ENCODE results near the gene CDH4.

Gene CDH4

DNA sequence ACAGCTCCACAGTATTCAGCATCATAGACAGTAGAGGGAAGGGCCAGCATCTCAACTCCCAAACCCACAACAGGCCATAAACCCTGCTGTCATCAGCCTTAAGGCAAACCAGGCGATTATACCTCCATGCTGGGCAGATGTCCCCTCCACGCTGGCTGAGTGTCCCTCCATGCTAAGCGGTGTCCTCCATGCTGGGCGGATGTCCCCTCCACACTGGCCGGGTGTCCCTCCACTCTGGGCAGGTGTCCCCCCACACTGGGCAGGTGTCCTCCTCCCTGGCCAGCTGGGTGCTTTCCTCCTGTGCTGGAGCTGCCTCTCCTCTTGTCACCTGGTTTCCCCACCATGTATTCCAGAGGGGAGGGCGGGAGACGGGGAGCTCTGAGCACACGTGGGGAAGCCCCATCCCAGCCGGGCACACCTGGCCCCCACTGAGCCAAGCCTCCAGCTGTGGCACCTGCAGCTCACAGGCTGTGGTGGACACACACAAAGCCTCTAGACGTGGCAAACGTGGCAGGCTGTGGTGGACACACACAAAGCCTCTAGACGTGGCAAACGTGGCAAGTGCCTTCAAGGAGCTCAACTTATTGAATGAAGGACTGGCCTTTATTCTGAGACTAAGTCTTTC lies 616.5 kb downstream of the CDH4 start:
- no peaks in the 10 kb centered on the region for H3K36me3 Mint-ChIP-seq
- H3K9me3 Mint-ChIP-seq = peaks cover 8% of the 10 kb centered on the region
- no peaks in the 10 kb centered on the region for H3K4me1 Mint-ChIP-seq
- no peak overlapping the region for H3K4me3 Mint-ChIP-seq
- no peak for DNase-seq (ENCODE audit: low spot score in 2 of 2)
- no peak for ATAC-seq
- no peak overlapping the region for H3K27ac Mint-ChIP-seq

DNA sequence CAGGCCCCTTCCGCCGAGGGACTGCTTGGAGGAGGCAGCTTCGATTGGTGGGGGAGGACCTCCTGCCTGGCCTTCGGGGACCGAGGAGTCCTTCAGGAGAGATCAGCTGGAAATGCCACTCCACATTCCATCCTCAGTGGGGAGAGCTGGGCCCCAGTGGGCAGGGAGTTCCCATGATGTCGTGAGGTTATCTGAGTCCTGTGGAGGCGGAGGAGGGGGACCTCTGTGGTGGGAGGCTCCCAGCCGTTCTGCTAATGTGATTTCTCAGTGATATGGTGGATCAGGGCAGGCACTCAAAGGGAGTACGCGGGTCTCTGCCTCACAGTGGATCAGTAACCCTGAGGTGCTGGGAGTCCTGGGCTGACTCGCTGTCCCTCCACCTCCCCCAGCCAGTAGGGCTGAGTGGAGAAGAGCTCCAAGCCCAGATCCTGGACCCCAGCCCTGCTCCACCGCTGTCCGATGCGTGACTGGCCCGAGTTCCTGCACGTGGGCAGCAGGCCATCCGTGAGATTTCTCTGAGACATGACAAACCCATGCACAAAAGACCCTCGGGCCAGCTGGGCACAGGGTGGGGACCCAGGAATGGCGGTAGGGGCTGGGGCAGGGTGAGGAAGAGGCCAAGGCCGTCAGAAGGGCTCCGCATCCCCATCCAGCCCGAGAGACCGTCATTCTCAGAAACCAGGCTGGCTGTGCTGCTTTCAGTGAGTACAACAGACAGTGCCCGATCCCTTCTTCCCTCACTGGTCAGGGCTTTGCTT lies 617.9 kb downstream of the CDH4 start:
- H3K4me3 Mint-ChIP-seq = no peak overlapping the region
- H3K36me3 Mint-ChIP-seq = no peaks in the 10 kb centered on the region
- DNase-seq (ENCODE audit: low spot score in 2 of 2) (no peak), ATAC-seq (no peak)
- peaks cover 8% of the 10 kb centered on the region for H3K9me3 Mint-ChIP-seq
- no peak overlapping the region for H3K27ac Mint-ChIP-seq
- H3K4me1 Mint-ChIP-seq = no peaks in the 10 kb centered on the region

DNA sequence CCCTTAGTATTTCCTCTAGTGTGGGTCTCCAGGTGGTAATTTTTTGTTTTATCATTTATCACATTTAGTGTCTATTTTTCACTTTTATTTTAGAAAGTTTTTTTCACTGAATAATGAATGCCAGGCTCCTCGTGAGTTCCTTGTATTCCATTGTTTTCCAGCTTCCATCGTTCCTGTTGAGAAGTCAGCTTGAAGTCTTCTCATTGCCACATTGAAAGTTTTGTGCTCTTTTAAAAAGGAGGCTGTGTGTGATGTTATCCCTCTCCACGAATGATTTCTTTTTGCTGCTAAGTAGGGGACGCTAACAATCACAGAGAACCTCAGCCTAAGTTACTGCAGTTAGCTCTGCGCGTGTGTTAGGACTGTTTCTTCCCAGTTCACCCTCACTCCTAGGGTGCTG lies 619.1 kb downstream of the CDH4 start:
- ATAC-seq (no peak), DNase-seq (ENCODE audit: low spot score in 2 of 2) (no peak)
- H3K4me3 Mint-ChIP-seq = no peak overlapping the region
- no peaks in the 10 kb centered on the region for H3K9me3 Mint-ChIP-seq
- H3K36me3 Mint-ChIP-seq = no peaks in the 10 kb centered on the region
- no peak overlapping the region for H3K27ac Mint-ChIP-seq
- H3K4me1 Mint-ChIP-seq = no peaks in the 10 kb centered on the region

DNA sequence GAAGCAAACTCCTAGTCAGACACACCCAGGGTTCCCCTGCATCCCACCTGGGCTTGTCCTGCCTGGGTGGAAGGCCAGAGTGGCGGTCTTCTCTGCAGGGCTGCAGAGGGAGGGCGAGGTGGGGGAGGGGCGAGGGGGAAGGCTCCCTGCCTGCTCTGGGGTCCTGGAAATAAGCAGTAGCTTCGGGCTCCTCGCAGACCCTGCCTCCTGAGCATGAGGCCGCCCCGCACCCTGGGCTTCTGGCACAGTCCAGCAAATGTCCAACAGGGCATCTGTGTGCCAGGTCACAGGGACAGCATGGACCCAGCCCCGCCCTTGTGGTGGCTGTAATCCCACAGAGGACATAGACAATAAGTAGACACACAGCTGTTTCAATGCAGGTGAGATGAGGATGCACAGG lies 619.9 kb downstream of the CDH4 start:
- H3K27ac Mint-ChIP-seq = no peak overlapping the region

DNA sequence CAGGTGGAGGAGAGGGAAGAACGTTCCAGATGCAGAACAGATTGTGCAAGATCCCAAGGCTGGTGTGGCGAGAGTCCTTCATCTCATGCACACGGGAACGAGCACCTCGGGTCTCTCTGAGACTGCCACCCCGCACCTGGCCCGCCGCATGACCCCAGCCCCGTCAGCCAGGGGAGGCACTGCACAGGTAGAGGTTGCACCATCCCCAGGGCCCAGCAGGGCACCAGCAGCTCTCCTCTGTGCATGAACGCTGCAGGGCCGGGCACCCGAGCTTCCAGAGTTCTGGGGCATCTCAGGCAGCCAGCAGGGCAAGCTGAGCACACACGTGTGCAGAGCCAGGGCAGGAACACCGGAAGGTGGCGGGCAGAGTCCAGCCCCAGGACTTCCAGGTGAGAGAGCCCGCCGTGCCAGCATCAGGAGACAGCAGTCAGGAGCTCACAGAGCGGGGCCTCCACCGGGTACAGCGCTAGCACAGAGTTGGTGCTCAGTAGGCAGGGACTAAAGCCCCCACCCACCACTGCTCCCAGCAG lies 620.4 kb downstream of the CDH4 start:
- Mint-ChIP-seq H3K9me3 (no peaks in the 10 kb centered on the region), H3K4me3 (no peak overlapping the region), H3K4me1 (no peaks in the 10 kb centered on the region), H3K36me3 (no peaks in the 10 kb centered on the region), H3K27ac (no peak overlapping the region)
- ATAC-seq = no peak
- no peak for DNase-seq (ENCODE audit: low spot score in 2 of 2)

More for the DNA sequence above, 619.9 kb downstream of the CDH4 start:
- no peak overlapping the region for H3K4me3 Mint-ChIP-seq
- ATAC-seq = no peak
- no peaks in the 10 kb centered on the region for H3K9me3 Mint-ChIP-seq
- no peaks in the 10 kb centered on the region for H3K4me1 Mint-ChIP-seq
- no peak for DNase-seq (ENCODE audit: low spot score in 2 of 2)
- H3K36me3 Mint-ChIP-seq = no peaks in the 10 kb centered on the region

DNA sequence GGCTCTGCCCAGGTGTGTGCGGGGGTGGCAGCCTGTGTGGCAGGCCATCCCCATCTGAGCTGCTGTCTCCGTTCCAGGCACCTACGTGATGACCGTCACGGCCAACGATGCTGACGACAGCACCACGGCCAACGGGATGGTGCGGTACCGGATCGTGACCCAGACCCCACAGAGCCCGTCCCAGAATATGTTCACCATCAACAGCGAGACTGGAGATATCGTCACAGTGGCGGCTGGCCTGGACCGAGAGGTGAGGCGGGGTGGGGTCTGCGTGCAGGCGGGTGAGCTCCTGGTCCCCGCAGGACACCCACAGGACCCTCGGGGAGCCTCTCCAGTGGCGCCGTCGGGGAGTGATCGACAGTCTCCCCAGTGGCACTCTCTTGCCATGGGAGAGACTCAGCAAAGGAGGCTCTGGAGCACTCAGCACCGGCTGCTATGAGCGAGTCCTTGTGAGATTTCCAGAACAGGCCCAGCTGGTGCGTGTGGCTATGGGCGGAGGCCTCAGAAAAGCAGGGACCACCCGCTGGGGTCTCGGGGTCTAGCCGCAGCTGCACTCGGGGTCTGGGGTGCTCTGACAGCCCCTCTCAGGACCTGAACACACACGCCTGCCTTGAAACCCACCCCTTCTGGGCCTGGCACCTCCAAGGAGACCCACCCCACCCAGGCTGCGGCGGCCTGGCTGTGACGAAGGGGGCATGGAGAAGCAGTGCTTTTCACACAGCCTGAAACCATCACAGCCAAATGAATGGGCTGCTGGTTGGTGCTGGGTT lies 621.8 kb downstream of the CDH4 start:
- no peak for ATAC-seq
- DNase-seq (ENCODE audit: low spot score in 2 of 2) = no peak
- no peaks in the 10 kb centered on the region for H3K36me3 Mint-ChIP-seq
- no peak overlapping the region for H3K4me3 Mint-ChIP-seq
- no peaks in the 10 kb centered on the region for H3K4me1 Mint-ChIP-seq
- no peaks in the 10 kb centered on the region for H3K9me3 Mint-ChIP-seq
- no peak overlapping the region for H3K27ac Mint-ChIP-seq

DNA sequence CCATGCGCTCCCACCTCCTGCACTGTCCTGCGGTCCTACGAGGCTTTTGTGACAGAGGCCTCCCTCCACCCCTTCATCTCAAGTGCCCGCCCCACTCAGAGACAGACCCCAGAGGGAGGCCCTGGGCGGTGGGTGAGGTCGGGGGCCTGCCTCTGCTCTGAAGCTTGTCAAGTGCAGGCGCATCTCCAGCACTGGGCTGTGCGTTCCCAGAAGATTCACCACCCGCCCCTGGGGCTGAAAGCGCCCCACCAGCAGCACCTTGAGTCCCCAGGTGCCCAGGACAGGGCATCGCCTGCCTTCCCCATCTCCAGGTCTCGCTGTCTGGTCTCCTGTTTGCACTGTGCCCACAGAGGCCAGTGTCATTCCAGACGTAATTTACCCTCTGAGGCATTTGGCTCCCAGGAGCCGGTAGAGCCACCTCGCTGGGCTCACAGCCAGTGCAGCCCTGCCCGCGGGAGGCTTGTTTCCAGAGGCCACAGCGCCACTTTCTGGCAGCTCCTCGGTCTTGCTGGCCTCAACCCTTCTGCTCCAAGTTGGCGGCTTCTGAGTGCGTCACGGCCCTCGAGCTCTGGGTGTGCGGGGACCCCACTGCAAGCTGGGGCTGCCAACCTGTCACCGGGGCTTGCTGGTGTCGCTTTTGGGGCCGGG lies 622.5 kb downstream of the CDH4 start:
- no peak for DNase-seq (ENCODE audit: low spot score in 2 of 2)

DNA sequence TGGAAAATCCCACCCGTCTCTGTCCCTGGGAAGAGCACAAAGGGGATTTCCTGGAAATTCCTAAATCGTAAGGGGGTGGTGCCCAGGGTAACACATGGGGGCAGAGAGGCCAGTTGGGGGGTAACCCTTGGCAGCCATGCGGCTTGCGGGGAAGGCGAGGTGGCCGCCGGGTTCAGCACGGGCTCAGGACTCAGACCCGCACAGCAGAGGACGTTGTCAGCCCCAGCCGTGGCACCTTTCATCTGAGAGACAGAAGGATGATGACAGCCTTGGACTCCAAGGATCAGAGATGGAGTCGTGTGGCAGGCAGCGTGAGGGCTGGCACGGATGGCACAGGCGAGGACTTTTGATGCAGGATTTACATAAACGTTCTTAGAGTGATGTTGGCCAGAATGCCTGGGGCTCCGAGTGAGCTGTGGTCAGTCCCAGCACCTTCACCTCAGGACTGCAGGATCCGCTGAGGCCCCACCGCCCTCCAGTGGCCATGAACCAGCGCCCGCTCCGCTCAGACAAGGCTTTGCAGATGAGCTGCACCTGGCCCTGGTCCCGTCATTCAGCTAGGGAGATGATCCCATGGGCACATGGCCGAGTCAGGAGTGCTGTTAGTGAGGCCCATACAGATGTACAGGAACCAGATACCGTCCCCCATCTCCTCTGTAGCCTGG lies 623.3 kb downstream of the CDH4 start:
- DNase-seq (ENCODE audit: low spot score in 2 of 2) (no peak), ATAC-seq (no peak)
- Mint-ChIP-seq H3K4me3 (no peak overlapping the region), H3K27ac (no peak overlapping the region), H3K4me1 (no peaks in the 10 kb centered on the region), H3K9me3 (no peaks in the 10 kb centered on the region), H3K36me3 (no peaks in the 10 kb centered on the region)

More for the DNA sequence above, 622.5 kb downstream of the CDH4 start:
- H3K4me3 Mint-ChIP-seq = no peak overlapping the region
- ATAC-seq = no peak
- H3K27ac Mint-ChIP-seq = no peak overlapping the region
- H3K4me1 Mint-ChIP-seq = no peaks in the 10 kb centered on the region
- no peaks in the 10 kb centered on the region for H3K36me3 Mint-ChIP-seq
- H3K9me3 Mint-ChIP-seq = no peaks in the 10 kb centered on the region

DNA sequence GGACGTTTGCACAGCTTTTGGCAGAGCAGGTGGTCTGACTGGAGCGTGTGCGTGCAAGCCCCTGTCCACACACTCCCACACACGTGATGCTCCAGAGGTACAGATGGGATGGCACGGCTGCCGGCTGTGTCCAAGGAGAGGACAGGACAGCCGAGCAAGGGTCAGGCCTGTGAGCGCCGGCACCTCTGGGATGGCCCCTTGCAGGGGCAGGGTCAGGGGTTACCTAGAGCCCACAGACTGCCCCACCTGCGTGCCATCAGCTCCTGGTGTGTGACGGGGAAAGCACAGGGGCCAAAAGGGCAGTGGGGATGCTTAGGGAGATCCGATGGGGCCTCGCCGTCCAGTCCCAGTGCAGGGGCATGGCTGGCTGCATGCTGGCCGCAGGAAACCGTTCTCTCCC lies 623.9 kb downstream of the CDH4 start:
- H3K4me1 Mint-ChIP-seq = no peaks in the 10 kb centered on the region

DNA sequence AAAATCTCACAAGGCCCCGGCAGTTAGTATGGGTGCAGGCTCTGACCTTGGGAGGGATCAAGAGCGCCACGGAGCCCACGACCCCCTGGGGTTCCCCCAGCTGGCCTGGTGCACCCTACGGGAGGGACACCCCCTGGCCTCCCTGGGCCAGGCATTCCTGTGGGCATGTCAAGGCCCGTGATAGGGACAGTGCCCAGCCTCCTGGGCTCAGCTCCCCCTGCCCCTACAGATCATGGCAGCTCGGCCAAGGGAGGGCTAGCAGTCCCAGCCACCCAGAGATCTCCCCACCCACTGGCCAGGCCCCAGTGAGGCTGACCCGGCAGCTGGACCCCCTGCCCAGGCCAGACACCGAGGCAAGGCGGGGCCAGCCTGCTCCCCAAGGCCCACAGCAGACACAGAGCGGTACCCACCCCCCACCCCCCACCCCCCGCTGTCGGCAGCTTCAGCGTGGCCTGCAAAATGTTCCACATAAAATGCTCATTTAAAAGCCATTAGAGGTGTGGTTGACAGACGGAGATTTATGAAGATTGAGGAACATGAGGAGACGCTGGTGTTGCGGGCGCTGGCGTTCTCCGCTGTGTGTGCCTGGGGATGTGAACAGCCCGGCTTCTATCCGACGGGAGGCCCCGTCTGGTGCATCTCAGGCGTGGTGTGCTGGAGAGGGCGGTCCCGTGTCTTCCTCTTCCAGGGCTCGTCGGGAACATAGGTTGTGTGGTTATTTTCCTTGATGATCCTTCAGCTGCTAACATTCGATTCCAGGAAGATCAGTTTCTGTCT lies 625.1 kb downstream of the CDH4 start:
- Mint-ChIP-seq H3K36me3 (no peaks in the 10 kb centered on the region), H3K4me3 (no peak overlapping the region), H3K9me3 (no peaks in the 10 kb centered on the region), H3K4me1 (no peaks in the 10 kb centered on the region), H3K27ac (no peak overlapping the region)
- DNase-seq (ENCODE audit: low spot score in 2 of 2) (no peak), ATAC-seq (no peak)

More for the DNA sequence above, 623.9 kb downstream of the CDH4 start:
- Mint-ChIP-seq H3K36me3 (no peaks in the 10 kb centered on the region), H3K27ac (no peak overlapping the region), H3K9me3 (no peaks in the 10 kb centered on the region), H3K4me3 (no peak overlapping the region)
- no peak for DNase-seq (ENCODE audit: low spot score in 2 of 2)
- no peak for ATAC-seq

DNA sequence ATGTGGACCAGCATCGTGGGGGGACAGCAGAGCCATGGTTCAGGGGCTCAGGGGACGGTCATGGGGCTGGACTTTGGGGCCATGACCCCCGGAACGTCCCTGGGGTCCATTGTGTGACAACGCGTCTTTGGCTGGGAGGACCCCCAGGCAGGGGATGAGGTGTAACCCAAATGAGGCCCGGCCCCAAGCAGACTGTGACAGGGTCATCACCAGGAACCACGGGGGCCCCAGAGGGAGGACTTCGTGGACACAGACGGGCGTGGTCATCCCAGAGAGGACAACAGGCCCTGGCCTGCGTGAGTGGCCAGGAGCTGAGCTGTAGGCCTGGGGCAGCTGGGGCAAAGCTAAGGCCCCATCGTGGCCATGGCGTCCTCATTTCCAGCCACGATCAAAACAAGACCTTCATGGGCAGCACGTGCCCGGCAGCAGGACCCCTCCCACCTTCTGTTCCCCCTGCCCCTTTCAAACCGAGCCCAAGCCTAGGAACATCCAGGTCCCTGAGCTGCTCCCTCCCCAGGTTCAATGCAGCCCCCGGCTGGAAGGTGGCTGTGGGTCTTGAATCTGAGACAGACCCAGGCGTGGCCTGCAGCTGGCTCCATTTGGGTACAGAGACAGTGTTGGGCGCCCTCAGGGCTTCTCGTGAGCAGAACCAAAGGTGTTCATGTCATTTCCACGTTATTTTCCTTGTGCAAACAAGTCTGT lies 625.9 kb downstream of the CDH4 start:
- no peak for ATAC-seq
- Mint-ChIP-seq H3K4me1 (peaks cover 4% of the 10 kb centered on the region), H3K4me3 (no peak overlapping the region), H3K9me3 (no peaks in the 10 kb centered on the region), H3K36me3 (no peaks in the 10 kb centered on the region), H3K27ac (no peak overlapping the region)
- no peak for DNase-seq (ENCODE audit: low spot score in 2 of 2)

DNA sequence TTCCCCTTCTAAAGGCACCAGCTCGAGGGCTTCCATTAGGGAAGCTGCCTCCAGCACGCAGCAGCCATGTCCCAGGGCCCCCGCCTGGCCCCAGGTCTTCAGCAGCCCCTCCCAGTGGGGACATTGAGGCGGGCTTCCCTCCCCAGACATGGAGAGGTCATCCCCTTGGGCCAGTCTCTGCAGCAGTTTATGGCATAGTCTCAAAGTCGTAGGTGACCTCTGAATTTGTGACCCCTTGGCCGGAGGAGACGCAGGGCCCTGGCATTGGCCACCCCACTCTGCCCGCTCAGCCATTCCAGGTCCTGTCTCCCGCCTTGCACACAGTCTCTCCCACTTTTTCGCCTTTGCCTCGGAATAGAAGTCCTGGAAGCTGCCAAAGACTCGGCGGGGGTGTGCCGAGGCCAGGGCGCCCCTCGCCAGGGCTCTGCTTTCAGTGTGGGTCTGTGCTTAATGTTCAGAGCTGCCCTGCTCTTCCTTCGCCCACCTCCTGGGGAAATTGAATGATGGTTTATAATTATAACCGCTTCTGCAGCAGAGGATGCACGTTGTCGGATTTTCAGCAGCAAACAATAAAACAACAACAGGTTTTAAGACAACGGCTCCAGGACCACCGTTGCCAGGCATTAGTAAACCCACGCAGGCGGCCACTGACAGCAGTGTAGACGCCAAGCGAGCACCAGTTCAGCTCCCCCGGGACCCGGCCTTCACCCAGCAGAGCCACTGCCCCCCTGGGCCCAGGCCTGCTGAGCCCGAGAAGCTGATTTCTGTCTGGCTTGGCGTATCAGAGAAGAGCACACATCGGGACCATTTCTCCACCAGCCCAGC lies 626.6 kb downstream of the CDH4 start:
- Mint-ChIP-seq H3K27ac (no peak overlapping the region), H3K4me1 (peaks cover 8% of the 10 kb centered on the region), H3K4me3 (no peak overlapping the region), H3K36me3 (no peaks in the 10 kb centered on the region), H3K9me3 (no peaks in the 10 kb centered on the region)
- DNase-seq (ENCODE audit: low spot score in 2 of 2) = no peak
- no peak for ATAC-seq

DNA sequence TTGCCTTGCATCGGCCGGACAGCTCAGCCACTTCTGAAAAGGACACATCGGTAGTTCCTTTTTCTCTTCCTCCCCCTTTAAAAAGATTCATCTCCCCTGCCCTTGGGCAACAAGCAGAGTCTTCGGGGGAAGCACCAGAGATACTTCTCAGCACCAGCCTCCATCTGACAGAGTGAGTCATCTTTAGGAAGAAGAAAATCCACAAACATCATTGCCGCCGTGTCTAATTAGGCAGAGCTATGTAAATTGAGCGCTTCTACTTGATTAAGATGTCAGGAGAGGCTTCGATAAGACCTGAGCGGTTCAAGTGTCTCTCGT lies 627.2 kb downstream of the CDH4 start:
- DNase-seq (ENCODE audit: low spot score in 2 of 2) = no peak
- Mint-ChIP-seq H3K4me1 (peaks cover 8% of the 10 kb centered on the region), H3K27ac (no peak overlapping the region), H3K4me3 (no peak overlapping the region), H3K36me3 (no peaks in the 10 kb centered on the region), H3K9me3 (no peaks in the 10 kb centered on the region)
- no peak for ATAC-seq

Measured in stimulated activated effector memory CD8-positive, alpha-beta T cell treated with anti-CD3 and anti-CD28 coated beads, Interleukin-12 subunit alpha, Interleukin-12 subunit beta, amount 100 ng/mL, for 72 hours (primary cell).